ENCODE results near the gene ZNF319. TPM values are rescaled to one million over a fixed set of nuclear protein-coding genes. Genes with fewer than 3 reads are reported as not detected.

Gene ZNF319
- total RNA-seq, 1 donor from 2014 or later = 11.0 TPM

DNA sequence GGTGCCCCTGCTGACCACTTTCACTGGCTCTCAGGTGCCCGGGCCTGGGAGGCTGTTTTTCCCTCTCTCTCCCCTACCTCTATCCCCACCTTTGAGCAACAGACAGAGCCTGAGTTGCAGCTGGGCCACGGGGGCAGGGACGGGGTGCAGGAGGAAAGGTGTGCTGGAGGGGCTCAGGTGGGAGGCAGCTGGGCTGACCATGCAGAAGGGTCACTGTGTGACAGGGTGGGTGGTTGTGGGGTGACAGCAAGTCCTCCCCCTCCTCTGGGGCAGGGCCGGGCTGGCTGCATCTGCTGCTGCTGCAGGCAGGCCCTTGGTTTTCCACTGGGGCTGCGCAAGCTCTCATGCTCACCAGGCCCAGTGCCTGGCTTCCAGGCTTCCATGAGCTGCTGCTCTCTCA lies 6.6 kb downstream of the ZNF319 start:
- Histone ChIP-seq H3K27me3 (ENCODE audit: low read depth) (no peaks in the 10 kb centered on the region), H3K36me3 (peaks cover 36% of the 10 kb centered on the region), H3K9me3 (no peaks in the 10 kb centered on the region), H3K27ac (peak overlapping the region; percentile 75), H3K4me1 (peaks cover 42% of the 10 kb centered on the region), H3K4me3 (no peak overlapping the region)
- TF ChIP-seq, protein P1, sequence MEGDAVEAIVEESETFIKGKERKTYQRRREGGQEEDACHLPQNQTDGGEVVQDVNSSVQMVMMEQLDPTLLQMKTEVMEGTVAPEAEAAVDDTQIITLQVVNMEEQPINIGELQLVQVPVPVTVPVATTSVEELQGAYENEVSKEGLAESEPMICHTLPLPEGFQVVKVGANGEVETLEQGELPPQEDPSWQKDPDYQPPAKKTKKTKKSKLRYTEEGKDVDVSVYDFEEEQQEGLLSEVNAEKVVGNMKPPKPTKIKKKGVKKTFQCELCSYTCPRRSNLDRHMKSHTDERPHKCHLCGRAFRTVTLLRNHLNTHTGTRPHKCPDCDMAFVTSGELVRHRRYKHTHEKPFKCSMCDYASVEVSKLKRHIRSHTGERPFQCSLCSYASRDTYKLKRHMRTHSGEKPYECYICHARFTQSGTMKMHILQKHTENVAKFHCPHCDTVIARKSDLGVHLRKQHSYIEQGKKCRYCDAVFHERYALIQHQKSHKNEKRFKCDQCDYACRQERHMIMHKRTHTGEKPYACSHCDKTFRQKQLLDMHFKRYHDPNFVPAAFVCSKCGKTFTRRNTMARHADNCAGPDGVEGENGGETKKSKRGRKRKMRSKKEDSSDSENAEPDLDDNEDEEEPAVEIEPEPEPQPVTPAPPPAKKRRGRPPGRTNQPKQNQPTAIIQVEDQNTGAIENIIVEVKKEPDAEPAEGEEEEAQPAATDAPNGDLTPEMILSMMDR (IDR thresholded peaks at IDR 0.05) = no peak
- ATAC-seq (no peak), DNase-seq (peak; percentile 39)
- intact Hi-C loops (cut with DNase I) = no loop called here

DNA sequence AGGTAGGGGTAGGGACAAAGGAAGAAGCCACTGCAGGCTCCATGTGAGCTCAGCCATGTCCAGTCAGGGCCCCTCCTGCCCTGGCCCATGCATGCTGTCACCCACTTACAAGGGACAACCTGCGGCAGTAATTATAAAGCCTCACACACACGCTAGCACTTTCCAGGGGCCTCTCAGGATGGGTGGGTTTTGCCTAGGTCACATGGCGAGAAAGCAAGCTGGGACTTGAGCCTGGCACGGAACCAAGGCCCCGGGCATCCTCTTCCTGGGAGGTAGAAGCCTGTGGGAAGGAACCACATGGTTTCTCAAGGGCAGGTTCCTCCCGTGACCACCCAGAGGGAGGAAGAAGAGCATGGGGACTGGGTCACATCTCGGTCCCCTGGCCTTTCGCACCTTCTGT lies 7.0 kb downstream of the ZNF319 start:
- TF ChIP-seq, protein P1 (IDR thresholded peaks at IDR 0.05) = no peak
- peak; percentile 4 to 8 for ATAC-seq
- peak overlapping the region; percentile 75 for H3K27ac ChIP-seq
- peaks cover 38% of the 10 kb centered on the region for H3K4me1 ChIP-seq
- peak; percentile 50 for DNase-seq
- no peaks in the 10 kb centered on the region for H3K27me3 ChIP-seq (ENCODE audit: low read depth)
- no peak overlapping the region for H3K4me3 ChIP-seq
- intact Hi-C loops (cut with DNase I) = no loop called here
- no peaks in the 10 kb centered on the region for H3K9me3 ChIP-seq
- peaks cover 36% of the 10 kb centered on the region for H3K36me3 ChIP-seq

DNA sequence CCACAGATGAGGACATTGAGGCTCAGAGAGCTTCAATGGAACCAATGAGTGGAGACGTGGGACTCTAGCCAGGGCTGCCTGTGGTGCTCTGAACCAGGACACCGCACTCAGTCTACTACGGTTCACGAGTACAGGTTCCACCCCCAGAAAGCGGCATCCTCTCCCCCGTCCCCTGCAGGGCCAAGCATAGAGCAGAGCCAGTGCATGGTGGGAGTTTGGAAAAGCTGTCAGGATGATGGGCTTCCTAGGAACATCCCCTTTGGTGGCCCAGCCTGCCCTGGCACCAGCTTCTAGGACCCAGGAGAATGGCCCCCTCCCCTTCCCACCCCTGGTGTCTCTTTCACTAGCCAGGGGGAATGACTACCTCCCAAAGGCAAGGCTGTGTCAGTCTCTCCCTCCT lies 8.4 kb downstream of the ZNF319 start:
- TF ChIP-seq, protein P1 (IDR thresholded peaks at IDR 0.05) = no peak
- Histone ChIP-seq H3K27ac (peak overlapping the region; percentile 58), H3K9me3 (no peaks in the 10 kb centered on the region), H3K27me3 (ENCODE audit: low read depth) (no peaks in the 10 kb centered on the region), H3K36me3 (peaks cover 26% of the 10 kb centered on the region), H3K4me1 (peaks cover 31% of the 10 kb centered on the region), H3K4me3 (no peak overlapping the region)
- intact Hi-C loops (cut with DNase I) = no loop called here
- DNase-seq (peak; percentile 20), ATAC-seq (no peak)

DNA sequence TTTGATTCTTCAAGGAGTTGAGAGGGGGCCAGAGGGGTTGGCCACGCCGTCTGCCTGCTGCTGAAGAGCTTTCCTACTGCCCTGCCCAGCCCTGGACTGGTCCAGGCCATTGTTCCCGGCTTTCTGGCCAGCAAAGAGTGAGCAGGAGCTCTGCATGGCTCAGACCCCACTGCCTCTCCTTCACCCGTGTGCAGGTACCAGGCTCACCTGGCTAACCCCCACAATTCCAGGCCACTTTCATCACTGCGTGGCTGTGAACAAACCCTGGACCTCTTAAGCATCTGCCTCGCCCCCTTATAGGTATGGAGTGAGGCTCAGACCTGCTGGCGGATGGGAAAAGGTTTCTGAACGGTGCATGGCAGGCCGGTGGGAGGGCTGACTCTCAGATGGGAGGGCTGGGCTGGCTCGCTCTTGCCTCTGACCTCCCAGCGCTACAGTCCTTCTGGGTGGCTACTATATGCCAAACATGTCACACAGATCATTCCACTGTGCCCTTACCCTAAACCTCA lies 8.9 kb downstream of the ZNF319 start:
- intact Hi-C loops (cut with DNase I) = no loop called here
- no peaks in the 10 kb centered on the region for H3K9me3 ChIP-seq
- TF ChIP-seq, protein P1 (IDR thresholded peaks at IDR 0.05) = no peak

DNA sequence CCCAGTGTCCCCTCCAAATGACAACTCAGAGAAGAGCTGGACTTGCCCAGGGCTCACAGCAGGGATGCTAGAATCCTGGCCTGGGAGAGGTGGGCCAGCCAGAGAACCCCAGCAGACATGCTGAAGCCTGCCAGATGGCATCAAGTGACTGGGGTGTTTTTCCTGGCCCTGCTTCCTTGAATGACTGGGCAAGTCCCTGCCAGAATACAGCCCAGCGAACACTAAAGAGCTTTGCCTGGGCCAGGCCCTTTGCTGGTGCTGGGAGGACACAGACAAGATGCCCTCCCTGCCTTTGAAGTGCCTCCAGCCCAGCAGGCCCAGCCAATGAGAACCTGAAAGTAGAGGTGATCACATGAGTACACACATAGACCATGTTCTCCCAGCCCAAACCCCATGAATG lies 11.5 kb downstream of the ZNF319 start:
- no peak for ATAC-seq
- peak; percentile 42 for DNase-seq
- Histone ChIP-seq H3K36me3 (peaks cover 3% of the 10 kb centered on the region), H3K27me3 (ENCODE audit: low read depth) (no peaks in the 10 kb centered on the region), H3K4me3 (no peak overlapping the region), H3K4me1 (peaks cover 27% of the 10 kb centered on the region), H3K9me3 (no peaks in the 10 kb centered on the region), H3K27ac (no peak overlapping the region)
- intact Hi-C loops (cut with DNase I) = no loop called here
- TF ChIP-seq, protein P1 (IDR thresholded peaks at IDR 0.05) = no peak

More for the DNA sequence above, 8.9 kb downstream of the ZNF319 start:
- DNase-seq = peak; percentile 39
- peak overlapping the region; percentile 14 for H3K27ac ChIP-seq
- peaks cover 31% of the 10 kb centered on the region for H3K4me1 ChIP-seq
- ATAC-seq = no peak
- H3K27me3 ChIP-seq (ENCODE audit: low read depth) = no peaks in the 10 kb centered on the region
- H3K36me3 ChIP-seq = peaks cover 21% of the 10 kb centered on the region
- H3K4me3 ChIP-seq = no peak overlapping the region
